Measurements from ENCODE around the gene OR1K1.
"Not testable (repeated sequence)": the region's sequence is repeated elsewhere in the genome, so short reads cannot be mapped to it uniquely, and the experiment has no call there.

The OR1K1 gene

GRCh38 chr9:122814545-122814944 lies 14.6 kb downstream of the OR1K1 start:
- no peak for DNase-seq

- no peak for DNase-seq
Measured at GRCh38 chr9:122815544-122815943, 15.6 kb downstream of the OR1K1 start.

- no peak for DNase-seq
Measured at GRCh38 chr9:122816163-122816867, 16.4 kb downstream of the OR1K1 start.

GRCh38 chr9:122819326-122819725 lies 19.4 kb downstream of the OR1K1 start:
- no peak for DNase-seq

- DNase-seq, result no peak
Measured at GRCh38 chr9:122819791-122820489, 20.0 kb downstream of the OR1K1 start.

GRCh38 chr9:122820490-122820845 lies 20.5 kb downstream of the OR1K1 start:
- no peak for DNase-seq

GRCh38 chr9:122821278-122821943 lies 21.5 kb downstream of the OR1K1 start:
- DNase-seq, result peak; percentile 62

GRCh38 chr9:122822056-122822455 lies 22.1 kb downstream of the OR1K1 start:
- peak; percentile 62 for DNase-seq

GRCh38 chr9:122822938-122823337 lies 23.0 kb downstream of the OR1K1 start:
- DNase-seq, result no peak

GRCh38 chr9:122827761-122828093 lies 27.8 kb downstream of the OR1K1 start:
- DNase-seq, result no peak

GRCh38 chr9:122828965-122829284 lies 29.0 kb downstream of the OR1K1 start:
- DNase-seq, result not testable (repeated sequence)

GRCh38 chr9:122832194-122832593 lies 32.3 kb downstream of the OR1K1 start:
- no peak for DNase-seq

GRCh38 chr9:122835313-122835731 lies 35.4 kb downstream of the OR1K1 start:
- no peak for DNase-seq

GRCh38 chr9:122837266-122837850 lies 37.4 kb downstream of the OR1K1 start:
- no peak for DNase-seq

GRCh38 chr9:122838441-122838840 lies 38.5 kb downstream of the OR1K1 start:
- DNase-seq, result not testable (repeated sequence)

- no peak for DNase-seq
Measured at GRCh38 chr9:122841501-122841900, 41.6 kb downstream of the OR1K1 start.

GRCh38 chr9:122844137-122844536 lies 44.2 kb downstream of the OR1K1 start:
- DNase-seq, result no peak

- DNase-seq, result no peak
Measured at GRCh38 chr9:122845116-122845515, 45.2 kb downstream of the OR1K1 start.

- no peak for DNase-seq
Measured at GRCh38 chr9:122846371-122846940, 46.5 kb downstream of the OR1K1 start.

- DNase-seq, result no peak
Measured at GRCh38 chr9:122848256-122848943, 48.5 kb downstream of the OR1K1 start.

Data from NCI-H524 treated with DMSO at 0.1 percent for 48 hours (cell line).